OCI-LY3 (cell line): ENCODE data around the gene C4orf17.
"Not testable (repeated sequence)": the region's sequence is repeated elsewhere in the genome, so short reads cannot be mapped to it uniquely, and the experiment has no call there.

Source experiments
- H2AFZ ChIP-seq: fragments of 200-600, 300-600 bp; shearing (Covaris generic); 2 replicates; pipeline ENCODE4 v1.6.0; 2014; ENCODE audit warnings: antibody characterized with exemption, low read depth, low read length
- H3K27ac ChIP-seq: fragments of 200-600, 300-600 bp; sonication (generic); 2 replicates; pipeline ENCODE4 v1.5.1; 2014; ENCODE audit warnings: mild to moderate bottlenecking, low read length, moderate library complexity, mixed read lengths
- H3K27me3 ChIP-seq: fragments of 200-600, 300-600 bp; sonication (generic); 2 replicates; pipeline ENCODE4 v1.6.1; 2014; ENCODE audit warnings: low read depth, low read length, mixed read lengths
- H3K36me3 ChIP-seq: fragments of 200-600, 300-600 bp; sonication (generic); replicated peaks from 2 replicates; pipeline ENCODE3; 2014; ENCODE audit warnings: low read depth, low read length, mixed read lengths
- H3K4me1 ChIP-seq: fragments of 300-600, 200-600 bp; sonication (generic); 2 replicates; pipeline ENCODE4 v1.6.1; 2014; ENCODE audit warnings: low read length, mixed read lengths
- H3K4me2 ChIP-seq: fragments of 200-600, 300-600 bp; sonication (generic); 2 replicates; pipeline ENCODE4 v1.6.1; 2014; ENCODE audit warnings: low read length, mixed read lengths
- H3K4me3 ChIP-seq: fragments of 300-600, 200-600 bp; sonication (generic); 2 replicates; pipeline ENCODE4 v1.5.1; 2014; ENCODE audit warnings: antibody characterized with exemption, mild to moderate bottlenecking, low read length, moderate library complexity
- H3K79me2 ChIP-seq: fragments of 300-600, 200-600 bp; shearing (Covaris generic); 2 replicates; pipeline ENCODE4 v1.6.1; 2014; ENCODE audit warnings: mild to moderate bottlenecking, low read length, mixed read lengths
- H3K9ac ChIP-seq: fragments of 300-600, 200-600 bp; shearing (Covaris generic); 2 replicates; pipeline ENCODE4 v1.6.0; 2014; ENCODE audit warnings: mild to moderate bottlenecking, low read length, moderate library complexity
- H3K9me3 ChIP-seq: fragments of 200-600, 300-600 bp; shearing (Covaris generic); 2 replicates; pipeline ENCODE4 v1.6.1; 2014; ENCODE audit warnings: low read length, mixed read lengths; ENCODE audit not compliant: insufficient read depth
- H4K20me1 ChIP-seq: fragments of 200-600, 300-600 bp; sonication (generic); 2 replicates; pipeline ENCODE4 v1.6.1; 2016; ENCODE audit warnings: low read length, mixed read lengths; ENCODE audit not compliant: insufficient read depth
- CTCF ChIP-seq: fragments of 200-600, 300-600 bp; sonication (generic); IDR thresholded peaks from 2 replicates; pipeline ENCODE4 v1.5.1; 2014; ENCODE audit warnings: antibody characterized with exemption, low read length, low read depth
- EZH2phosphoT487 ChIP-seq: fragments of 200-600 bp; shearing (Covaris generic); IDR thresholded peaks from 2 replicates; pipeline ENCODE4 v1.6.1; 2018; ENCODE audit warnings: antibody characterized with exemption, mixed run types, low read depth

C4orf17 gene

GRCh38 chr4:99518601-99519295 lies 7.9 kb downstream of the C4orf17 start:
- Histone ChIP-seq H3K27ac (no peak overlapping the region), H3K4me2 (peak overlapping the region; percentile 8), H3K27me3 (no peaks in the 10 kb centered on the region), H3K36me3 (no peaks in the 10 kb centered on the region), H3K9ac (no peak overlapping the region), H4K20me1 (no peaks in the 10 kb centered on the region), H3K4me3 (no peak overlapping the region), H2AFZ (no peak overlapping the region), H3K4me1 (peaks cover 8% of the 10 kb centered on the region), H3K79me2 (no peaks in the 10 kb centered on the region), H3K9me3 (no peaks in the 10 kb centered on the region)
- no peak for TF ChIP-seq EZH2phosphoT487
- no peak for TF ChIP-seq CTCF

- TF ChIP-seq CTCF = no peak
- no peak for TF ChIP-seq EZH2phosphoT487
- H3K4me1 ChIP-seq = no peaks in the 10 kb centered on the region
- no peaks in the 10 kb centered on the region for H4K20me1 ChIP-seq
- no peaks in the 10 kb centered on the region for H3K36me3 ChIP-seq
- H3K9me3 ChIP-seq = no peaks in the 10 kb centered on the region
- no peaks in the 10 kb centered on the region for H3K79me2 ChIP-seq
- H3K27me3 ChIP-seq = no peaks in the 10 kb centered on the region
- H3K27ac ChIP-seq = no peak overlapping the region
- no peak overlapping the region for H3K9ac ChIP-seq
- H3K4me2 ChIP-seq = no peak overlapping the region
- H3K4me3 ChIP-seq = no peak overlapping the region
- H2AFZ ChIP-seq = no peak overlapping the region
These were observed 18.4 kb downstream of the C4orf17 start for GRCh38 chr4:99529228-99529627.

- Histone ChIP-seq H3K9me3 (no peaks in the 10 kb centered on the region), H3K27me3 (no peaks in the 10 kb centered on the region), H3K27ac (no peak overlapping the region), H3K4me3 (no peak overlapping the region), H3K9ac (no peak overlapping the region), H4K20me1 (no peaks in the 10 kb centered on the region), H3K36me3 (no peaks in the 10 kb centered on the region), H3K4me2 (no peak overlapping the region), H3K4me1 (no peaks in the 10 kb centered on the region), H3K79me2 (no peaks in the 10 kb centered on the region), H2AFZ (no peak overlapping the region)
- TF ChIP-seq CTCF = no peak
- TF ChIP-seq EZH2phosphoT487 = no peak
These were observed 19.1 kb downstream of the C4orf17 start for GRCh38 chr4:99529956-99530355.

GRCh38 chr4:99534699-99535098 lies 23.9 kb downstream of the C4orf17 start:
- H3K36me3 ChIP-seq, H3K79me2 ChIP-seq, H3K4me1 ChIP-seq, H3K27me3 ChIP-seq, H3K4me2 ChIP-seq, H3K9ac ChIP-seq, H3K9me3 ChIP-seq, H3K27ac ChIP-seq, H3K4me3 ChIP-seq, H2AFZ ChIP-seq, H4K20me1 ChIP-seq: not testable (repeated sequence)
